Parathyroid adenoma (tissue), 2 donors: ENCODE data around the gene OLFM3.

Experiments
- H2AFZ ChIP-seq: fragments of 300-600 bp; sonication (generic); one replicate; pipeline ENCODE4 v1.7.0; 2017; ENCODE audit warnings: antibody characterized with exemption, mild to moderate bottlenecking
- H3K27ac ChIP-seq: fragments of 300-600 bp; sonication (generic); one replicate; pipeline ENCODE4 v1.7.0; 2017
- H3K27me3 ChIP-seq: fragments of 300-600 bp; sonication (generic); one replicate; pipeline ENCODE4 v1.7.0; 2017; ENCODE audit warnings: low read length; ENCODE audit not compliant: control insufficient read depth, insufficient read depth
- H3K36me3 ChIP-seq: fragments of 300-600 bp; sonication (generic); one replicate; pipeline ENCODE4 v1.7.0; 2017; ENCODE audit warnings: low read length; ENCODE audit not compliant: control insufficient read depth, insufficient read depth
- H3K4me1 ChIP-seq: fragments of 300-600 bp; sonication (generic); one replicate; pipeline ENCODE4 v1.7.0; 2017; ENCODE audit warnings: control low read depth
- H3K4me2 ChIP-seq: fragments of 300-600 bp; sonication (generic); one replicate; pipeline ENCODE4 v1.7.0; 2017; ENCODE audit warnings: low read length
- H3K4me3 ChIP-seq: fragments of 300-600 bp; sonication (generic); one replicate; pipeline ENCODE4 v1.7.0; 2017; ENCODE audit warnings: low read depth, low read length
- H3K79me2 ChIP-seq: fragments of 300-600 bp; sonication (generic); one replicate; pipeline ENCODE4 v1.7.0; 2017; ENCODE audit warnings: control low read depth
- H3K9ac ChIP-seq: fragments of 300-600 bp; sonication (generic); one replicate; pipeline ENCODE4 v1.7.0; 2017; ENCODE audit warnings: mild to moderate bottlenecking
- H3K9me3 ChIP-seq: fragments of 300-600 bp; sonication (generic); one replicate; pipeline ENCODE4 v1.7.0; 2017; ENCODE audit warnings: low read length; ENCODE audit not compliant: control insufficient read depth
- TF ChIP-seq, protein P1 (sequence below): fragments of 300-600 bp; sonication (generic); IDR thresholded peaks from one replicate; pipeline ENCODE4 v1.7.0; 2017; ENCODE audit warnings: antibody characterized with exemption, mild to moderate bottlenecking
- donor health status: primary hyperparathyroidism.

The OLFM3 gene

GRCh38 chr1:102002057-102002456 is 5.3 kb upstream of the OLFM3 start:
- no peak overlapping the region for H3K27ac ChIP-seq
- no peak overlapping the region for H3K4me2 ChIP-seq
- no peaks in the 10 kb centered on the region for H3K79me2 ChIP-seq
- no peak overlapping the region for H3K9ac ChIP-seq
- no peaks in the 10 kb centered on the region for H3K9me3 ChIP-seq
- H2AFZ ChIP-seq = no peak overlapping the region
- H3K4me3 ChIP-seq = no peak overlapping the region
- no peaks in the 10 kb centered on the region for H3K4me1 ChIP-seq
- no peaks in the 10 kb centered on the region for H3K27me3 ChIP-seq
- H3K36me3 ChIP-seq = no peaks in the 10 kb centered on the region
- TF ChIP-seq, protein P1, sequence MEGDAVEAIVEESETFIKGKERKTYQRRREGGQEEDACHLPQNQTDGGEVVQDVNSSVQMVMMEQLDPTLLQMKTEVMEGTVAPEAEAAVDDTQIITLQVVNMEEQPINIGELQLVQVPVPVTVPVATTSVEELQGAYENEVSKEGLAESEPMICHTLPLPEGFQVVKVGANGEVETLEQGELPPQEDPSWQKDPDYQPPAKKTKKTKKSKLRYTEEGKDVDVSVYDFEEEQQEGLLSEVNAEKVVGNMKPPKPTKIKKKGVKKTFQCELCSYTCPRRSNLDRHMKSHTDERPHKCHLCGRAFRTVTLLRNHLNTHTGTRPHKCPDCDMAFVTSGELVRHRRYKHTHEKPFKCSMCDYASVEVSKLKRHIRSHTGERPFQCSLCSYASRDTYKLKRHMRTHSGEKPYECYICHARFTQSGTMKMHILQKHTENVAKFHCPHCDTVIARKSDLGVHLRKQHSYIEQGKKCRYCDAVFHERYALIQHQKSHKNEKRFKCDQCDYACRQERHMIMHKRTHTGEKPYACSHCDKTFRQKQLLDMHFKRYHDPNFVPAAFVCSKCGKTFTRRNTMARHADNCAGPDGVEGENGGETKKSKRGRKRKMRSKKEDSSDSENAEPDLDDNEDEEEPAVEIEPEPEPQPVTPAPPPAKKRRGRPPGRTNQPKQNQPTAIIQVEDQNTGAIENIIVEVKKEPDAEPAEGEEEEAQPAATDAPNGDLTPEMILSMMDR = no peak

DNA sequence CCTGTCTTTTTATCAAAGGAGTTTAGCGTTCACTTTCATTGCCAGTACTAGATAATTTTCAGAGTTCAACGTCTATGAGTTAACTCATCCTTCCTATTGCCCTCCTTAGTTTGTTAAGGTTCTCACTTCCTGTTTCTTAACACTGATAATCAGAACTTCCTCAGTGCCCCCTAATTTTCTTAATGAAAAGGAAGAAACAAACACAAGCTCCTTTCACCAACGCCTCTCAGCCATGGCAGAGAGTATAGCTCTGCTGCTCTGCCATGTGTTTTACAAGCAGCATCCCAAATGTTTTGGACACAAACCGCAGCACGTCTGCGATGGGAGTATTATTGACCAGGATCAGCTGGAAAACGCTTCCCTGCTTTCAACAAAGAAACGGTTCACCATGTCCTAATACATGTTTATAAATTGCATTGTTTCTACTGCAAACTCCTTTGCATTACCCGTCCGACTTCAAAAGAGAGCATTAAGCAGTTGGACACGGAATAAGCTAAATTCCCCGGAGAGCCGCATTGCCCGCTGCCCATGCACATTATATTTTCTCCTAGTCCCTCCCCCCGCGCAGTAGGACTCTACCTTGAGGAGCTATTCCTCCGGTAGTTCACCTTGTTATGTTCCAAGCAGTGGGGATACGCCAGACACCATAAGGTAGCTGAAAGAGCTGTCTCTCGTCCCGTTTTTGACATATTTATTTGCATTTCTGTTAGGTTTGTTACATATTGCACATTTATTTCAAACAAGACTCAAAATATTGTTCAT is 561 bp downstream of the OLFM3 start:
- H3K9ac ChIP-seq = no peak overlapping the region
- no peaks in the 10 kb centered on the region for H3K4me1 ChIP-seq
- no peak overlapping the region for H3K27ac ChIP-seq
- H3K9me3 ChIP-seq = no peaks in the 10 kb centered on the region
- H3K79me2 ChIP-seq = no peaks in the 10 kb centered on the region
- H3K27me3 ChIP-seq = no peaks in the 10 kb centered on the region
- H3K4me2 ChIP-seq = no peak overlapping the region
- TF ChIP-seq, protein P1 = no peak
- H3K36me3 ChIP-seq = no peaks in the 10 kb centered on the region
- H2AFZ ChIP-seq = no peak overlapping the region
- H3K4me3 ChIP-seq = no peak overlapping the region

DNA sequence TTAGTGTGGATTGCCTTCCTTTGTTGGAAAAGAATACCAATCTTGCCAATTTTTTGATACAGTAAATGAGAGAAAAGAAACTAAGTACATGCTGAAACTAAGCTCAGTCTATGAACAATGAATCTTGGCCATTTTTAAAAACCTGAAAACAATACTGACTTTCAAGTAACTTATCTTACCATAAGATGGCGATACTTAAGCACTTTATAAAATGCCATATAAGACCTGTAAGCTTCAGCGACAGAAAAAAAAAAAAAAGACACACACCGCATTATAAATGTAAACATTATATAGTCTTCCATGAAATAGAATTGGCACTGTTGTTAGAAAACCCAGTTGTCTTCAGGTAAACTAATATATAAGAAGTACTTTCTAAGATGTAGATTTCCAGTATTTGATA is 3.0 kb downstream of the OLFM3 start:
- no peaks in the 10 kb centered on the region for H3K36me3 ChIP-seq
- H3K4me3 ChIP-seq = no peak overlapping the region
- TF ChIP-seq, protein P1 = no peak
- no peak overlapping the region for H2AFZ ChIP-seq
- no peaks in the 10 kb centered on the region for H3K27me3 ChIP-seq
- H3K9me3 ChIP-seq = no peaks in the 10 kb centered on the region
- no peak overlapping the region for H3K27ac ChIP-seq
- H3K4me2 ChIP-seq = no peak overlapping the region
- no peaks in the 10 kb centered on the region for H3K4me1 ChIP-seq
- no peak overlapping the region for H3K9ac ChIP-seq
- H3K79me2 ChIP-seq = no peaks in the 10 kb centered on the region

DNA sequence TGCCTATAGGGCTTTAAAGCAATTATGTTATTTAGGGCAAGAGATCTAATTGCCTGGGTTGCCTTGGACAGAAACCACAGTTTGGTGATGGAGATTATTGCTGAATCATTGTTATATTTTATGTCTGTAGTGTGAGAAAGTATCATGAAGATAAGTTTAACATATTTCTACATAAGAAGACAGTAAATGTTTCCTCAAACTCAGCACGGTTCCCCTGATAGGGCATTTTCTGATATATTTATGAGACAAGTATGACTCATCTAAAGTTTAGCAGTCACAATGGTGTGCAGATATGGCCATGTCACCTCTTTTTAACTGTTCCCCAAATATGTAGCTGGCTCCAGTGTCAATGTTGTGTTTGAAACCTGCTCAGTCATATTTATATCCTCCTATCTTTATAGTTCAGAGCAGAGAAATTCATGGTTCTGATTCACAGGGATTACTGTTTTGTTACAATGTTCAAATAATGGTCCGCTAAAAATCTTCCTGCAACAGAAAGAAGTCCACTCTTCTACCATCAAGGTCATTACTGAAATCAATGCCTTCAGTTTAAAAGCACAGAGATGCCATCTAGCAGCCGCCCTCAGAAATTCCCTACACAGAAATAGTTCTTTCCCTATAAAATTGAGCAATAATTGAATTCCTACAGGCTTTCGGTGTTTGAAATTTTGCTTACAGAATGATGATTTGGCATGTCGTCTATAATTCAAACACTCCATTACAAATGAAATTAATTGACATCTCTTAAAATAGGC is 3.7 kb downstream of the OLFM3 start:
- Histone ChIP-seq H3K36me3 (no peaks in the 10 kb centered on the region), H3K9ac (no peak overlapping the region), H3K9me3 (no peaks in the 10 kb centered on the region), H3K4me1 (no peaks in the 10 kb centered on the region), H3K4me2 (no peak overlapping the region), H3K27me3 (no peaks in the 10 kb centered on the region), H3K4me3 (no peak overlapping the region), H3K79me2 (no peaks in the 10 kb centered on the region), H2AFZ (no peak overlapping the region), H3K27ac (no peak overlapping the region)
- TF ChIP-seq, protein P1 = no peak
